Gastrocnemius medialis (tissue), 4 donors: ENCODE measurements around the gene NCOA3. TPM values are rescaled to one million over a fixed set of nuclear protein-coding genes. Genes with fewer than 3 reads are reported as not detected.
A peak's percentile ranks its signal among the peaks of the same experiment; 100 is the strongest.
"Not testable (repeated sequence)": the region's sequence is repeated elsewhere in the genome, so short reads cannot be mapped to it uniquely, and the experiment has no call there.

Source experiments
- ATAC-seq, 2 donors: fragments of 150-250 bp; one replicate each; pipeline ENCODE4 v1.9.1; 2016
- DNase-seq, 2 donors: peaks; one replicate each; pipeline ENCODE4 v3.0.0-alpha.2; 2019
- H3K27ac ChIP-seq, 4 donors: fragments of 200-600 bp; sonication (generic); 1 replicate in 1 of 4; 2 replicates in 3 of 4; pipeline ENCODE4 v1.5.1; 2016 to 2018; ENCODE audit warnings: mild to moderate bottlenecking in 2 of 4, moderate library complexity in 1 of 4
- H3K27me3 ChIP-seq, 3 donors: fragments of 200-600 bp; sonication (generic) in 2 of 3; 1 replicate in 1 of 3; 2 replicates in 2 of 3; pipeline versions ENCODE4 v1.5.1 to v1.6.0; 2016 to 2019; ENCODE audit warnings: mild to moderate bottlenecking in 1 of 3, moderate library complexity in 1 of 3
- H3K36me3 ChIP-seq, 2 donors: fragments of 200-600 bp; sonication (generic) in 1 of 2; one replicate each; pipeline ENCODE4 v1.5.1; 2017 to 2018
- H3K4me1 ChIP-seq, 2 donors: fragments of 200-600 bp; sonication (generic) in 1 of 2; one replicate each; pipeline ENCODE4 v1.5.1; 2016 to 2017; ENCODE audit warnings: mild to moderate bottlenecking in 2 of 2
- H3K4me3 ChIP-seq, 4 donors: fragments of 200-600 bp; sonication (generic) in 3 of 4; 1 replicate in 1 of 4; 2 replicates in 3 of 4; pipeline ENCODE4 v1.5.1; 2016 to 2019; ENCODE audit warnings: mild to moderate bottlenecking in 2 of 4
- H3K9me3 ChIP-seq, 3 donors: fragments of 200-600 bp; sonication (generic) in 2 of 3; 1 replicate in 1 of 3; 2 replicates in 2 of 3; pipeline ENCODE4 v1.5.1; 2016 to 2019
- POLR2A ChIP-seq, 2 donors: fragments of 450-650 bp; IDR thresholded peaks; one replicate each; pipeline ENCODE4 v1.6.1; 2017; ENCODE audit warnings: antibody characterized with exemption in 2 of 2, mild to moderate bottlenecking in 2 of 2, moderate library complexity in 2 of 2
- in situ Hi-C, 4 donors: fragments of 200-750 bp; cut with MboI; loops; one replicate each; pipeline versions ENCODE4 v1.15.0 to v1.8.0; 2017; ENCODE audit warnings: low sequenced_read_pairs in 4 of 4
- intact Hi-C: fragments of 100-400 bp; cut with DNase I; formaldehyde crosslinking; loops from one replicate; pipeline ENCODE4 v1.15.1; 2023; ENCODE audit warnings: low total_unique reads
- total RNA-seq, 4 donors: library from RNA; depleted of rRNA; stranded (reverse); fragments of >200 nt; gene quantifications; one replicate each; pipeline versions ENCODE4 v1.1.0 to v1.2.3, GENCODE V29; 2016
- TF ChIP-seq, protein P1 (sequence below), 5 experiments: fragments of 450-650 bp in 3 of 5; fragments of 200-600 bp in 2 of 5; sonication (generic) in 2 of 5; IDR thresholded peaks in 4 of 5; conservative IDR thresholded peaks in 1 of 5; 1 replicate in 4 of 5; 2 replicates in 1 of 5; pipeline ENCODE4 v1.5.1; 2016 to 2019; ENCODE audit warnings: antibody characterized with exemption in 5 of 5, mild to moderate bottlenecking in 3 of 5, moderate library complexity in 3 of 5

The NCOA3 gene
- total RNA-seq, 4 donors from 2014 or later: 52.5 to 86.1 (median 70.1) TPM

DNA sequence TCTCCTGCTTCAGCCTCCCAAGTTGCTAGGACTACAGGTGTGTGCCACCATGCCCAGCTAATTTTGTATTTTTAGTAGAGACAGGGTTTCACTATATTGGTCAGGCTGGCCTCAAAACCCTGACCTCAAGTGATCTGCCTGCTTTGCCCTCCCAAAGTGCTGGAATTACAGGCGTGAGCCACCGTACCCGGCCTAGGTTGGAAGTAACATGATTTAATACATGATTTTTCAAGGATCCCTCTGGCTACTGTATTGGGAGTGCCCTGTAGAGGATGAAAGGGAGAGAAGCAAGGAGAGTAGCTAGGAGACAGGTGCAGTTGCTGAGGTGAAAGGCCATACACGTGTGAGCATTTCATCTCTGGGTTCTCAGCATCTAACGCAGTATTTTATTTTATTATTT is 2.6 kb upstream of the NCOA3 start:
- H3K27ac ChIP-seq: peak overlapping the region in 1 of 4 donors; percentile 47
- H3K4me3 ChIP-seq: no peak overlapping the region
- no peak for TF ChIP-seq POLR2A (IDR thresholded peaks at IDR 0.05)
- TF ChIP-seq, protein P1, sequence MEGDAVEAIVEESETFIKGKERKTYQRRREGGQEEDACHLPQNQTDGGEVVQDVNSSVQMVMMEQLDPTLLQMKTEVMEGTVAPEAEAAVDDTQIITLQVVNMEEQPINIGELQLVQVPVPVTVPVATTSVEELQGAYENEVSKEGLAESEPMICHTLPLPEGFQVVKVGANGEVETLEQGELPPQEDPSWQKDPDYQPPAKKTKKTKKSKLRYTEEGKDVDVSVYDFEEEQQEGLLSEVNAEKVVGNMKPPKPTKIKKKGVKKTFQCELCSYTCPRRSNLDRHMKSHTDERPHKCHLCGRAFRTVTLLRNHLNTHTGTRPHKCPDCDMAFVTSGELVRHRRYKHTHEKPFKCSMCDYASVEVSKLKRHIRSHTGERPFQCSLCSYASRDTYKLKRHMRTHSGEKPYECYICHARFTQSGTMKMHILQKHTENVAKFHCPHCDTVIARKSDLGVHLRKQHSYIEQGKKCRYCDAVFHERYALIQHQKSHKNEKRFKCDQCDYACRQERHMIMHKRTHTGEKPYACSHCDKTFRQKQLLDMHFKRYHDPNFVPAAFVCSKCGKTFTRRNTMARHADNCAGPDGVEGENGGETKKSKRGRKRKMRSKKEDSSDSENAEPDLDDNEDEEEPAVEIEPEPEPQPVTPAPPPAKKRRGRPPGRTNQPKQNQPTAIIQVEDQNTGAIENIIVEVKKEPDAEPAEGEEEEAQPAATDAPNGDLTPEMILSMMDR (IDR thresholded peaks at IDR 0.05 in 4 of 5, conservative IDR thresholded peaks at IDR 0.05 in 1 of 5): no peak
- H3K4me1 ChIP-seq: peaks cover 20 to 21% of the 10 kb centered on the region in 2 donors
- in situ Hi-C loops: no loop called here
- H3K9me3 ChIP-seq: no peaks in the 10 kb centered on the region
- DNase-seq (no peak), ATAC-seq (no peak)
- no peaks in the 10 kb centered on the region for H3K27me3 ChIP-seq
- no peaks in the 10 kb centered on the region for H3K36me3 ChIP-seq
- intact Hi-C loops: no loop called here

DNA sequence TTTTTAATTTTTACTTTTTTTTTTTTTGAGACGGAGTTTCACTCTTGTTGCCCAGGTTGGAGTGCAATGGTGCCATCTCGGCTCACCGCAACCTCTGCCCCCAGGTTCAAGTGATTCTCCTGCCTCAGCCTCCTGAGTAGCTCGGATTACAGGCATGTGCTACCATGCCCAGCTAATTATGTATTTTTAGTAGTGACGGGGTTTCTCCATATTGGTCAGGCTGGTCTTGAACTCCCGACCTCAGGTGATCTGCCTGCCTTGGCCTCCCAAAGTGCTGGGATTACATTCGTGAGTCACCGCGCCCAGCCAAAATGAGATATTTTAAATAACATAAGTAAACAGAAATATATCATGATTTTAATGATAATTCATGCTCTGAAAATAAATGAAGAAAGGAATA is 1.6 kb upstream of the NCOA3 start:
- intact Hi-C loops: loop anchor here (2.0 to 5.0 kb wide), 5 partner anchors 35 to 228 kb away; no protein-coding TSS in a partner anchor

DNA sequence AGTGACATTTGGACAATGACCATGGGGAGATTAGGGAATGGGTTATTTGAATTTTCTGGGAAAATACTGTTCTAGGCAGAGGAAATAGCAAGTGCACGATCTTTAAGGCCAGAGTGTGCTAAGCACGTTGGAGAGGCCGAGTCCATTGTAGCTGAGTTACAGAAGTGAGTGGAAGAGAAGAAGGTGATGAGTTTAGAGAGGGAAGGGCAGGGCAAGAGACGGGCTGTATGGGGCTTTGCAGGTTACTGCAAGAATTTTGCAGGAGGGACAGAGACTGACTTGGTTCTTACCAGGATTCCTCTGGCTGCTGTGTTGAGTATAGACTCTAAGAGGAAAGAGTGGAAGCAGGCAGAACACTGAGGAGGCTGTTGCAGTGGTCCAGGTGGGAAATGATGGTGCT is 1.1 kb upstream of the NCOA3 start:
- in situ Hi-C loops (loop anchor here in 3 of 4 donors (10.0 to 25.0 kb wide), 3 partner anchors 64 to 124 kb away; no protein-coding TSS in a partner anchor), intact Hi-C loops (loop anchor here (2.0 to 5.0 kb wide), 5 partner anchors 36 to 228 kb away; no protein-coding TSS in a partner anchor)
- Histone ChIP-seq H3K36me3 (no peaks in the 10 kb centered on the region), H3K27ac (peak overlapping the region; percentile 93 to 98 (median 98)), H3K27me3 (no peaks in the 10 kb centered on the region), H3K9me3 (no peaks in the 10 kb centered on the region), H3K4me1 (peaks cover 19 to 29% of the 10 kb centered on the region in 2 donors), H3K4me3 (no peak overlapping the region)
- DNase-seq (no peak), ATAC-seq (no peak)
- TF ChIP-seq, protein P1 (IDR thresholded peaks at IDR 0.05 in 4 of 5, conservative IDR thresholded peaks at IDR 0.05 in 1 of 5): no peak
- no peak for TF ChIP-seq POLR2A (IDR thresholded peaks at IDR 0.05)

More for the DNA sequence above, 1.6 kb upstream of the NCOA3 start:
- not testable (repeated sequence) for ATAC-seq, H3K9me3 ChIP-seq, DNase-seq, H3K36me3 ChIP-seq, H3K4me3 ChIP-seq, H3K27me3 ChIP-seq
- Histone ChIP-seq H3K4me1 (peaks cover 19 to 24% of the 10 kb centered on the region in 2 donors), H3K27ac (peak overlapping the region in 3 of 4 donors; percentile 98)
- in situ Hi-C loops: loop anchor here in 3 of 4 donors (10.0 to 25.0 kb wide), 3 partner anchors 65 to 125 kb away; no protein-coding TSS in a partner anchor

DNA sequence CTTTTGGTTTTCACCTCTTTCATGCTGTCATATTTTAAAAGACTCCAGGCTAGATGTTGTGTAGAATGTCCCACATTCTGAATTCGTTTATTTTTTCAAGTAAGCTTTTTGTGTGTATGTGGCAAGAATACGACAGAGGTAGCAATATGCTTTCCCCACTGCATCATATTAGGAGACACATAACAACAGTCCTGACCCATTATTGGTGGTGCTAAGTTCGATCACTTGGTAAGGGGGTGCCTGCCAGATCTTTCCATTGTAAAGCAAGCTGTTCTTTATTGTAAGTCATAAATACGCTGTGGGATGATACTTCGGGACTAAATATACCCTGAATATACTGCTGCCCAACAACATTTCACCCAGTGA is 588 bp upstream of the NCOA3 start:
- ATAC-seq: peak in 1 of 2 donors; percentile 8
- TF ChIP-seq, protein P1 (IDR thresholded peaks at IDR 0.05 in 4 of 5, conservative IDR thresholded peaks at IDR 0.05 in 1 of 5): no peak
- TF ChIP-seq POLR2A (IDR thresholded peaks at IDR 0.05): no peak
- intact Hi-C loops: loop anchor here (2.0 to 5.0 kb wide), 5 partner anchors 36 to 229 kb away; no protein-coding TSS in a partner anchor

More for the DNA sequence above, 588 bp upstream of the NCOA3 start:
- Histone ChIP-seq H3K4me1 (peaks cover 22 to 34% of the 10 kb centered on the region in 2 donors), H3K36me3 (no peaks in the 10 kb centered on the region), H3K27me3 (no peaks in the 10 kb centered on the region), H3K27ac (peak overlapping the region; percentile 93 to 98 (median 98)), H3K9me3 (no peaks in the 10 kb centered on the region), H3K4me3 (peak overlapping the region; percentile 88 to 100 (median 98))
- no peak for DNase-seq
- in situ Hi-C loops: loop anchor here in 3 of 4 donors (10.0 to 25.0 kb wide), 3 partner anchors 64 to 124 kb away; no protein-coding TSS in a partner anchor
